Activated effector memory CD4-positive, alpha-beta T cell treated with anti-CD3 and anti-CD28 coated beads, Interleukin-2, amount 50 U/mL, for 16 hours (primary cell): ENCODE results near the gene STXBP5L.
"Not testable (repeated sequence)": the region's sequence is repeated elsewhere in the genome, so short reads cannot be mapped to it uniquely, and the experiment has no call there.

Experiments
- DNase-seq: peaks from one replicate; pipeline ENCODE4 v3.0.0-alpha.2; 2020

Gene STXBP5L

GRCh38 chr3:121436074-121436473 lies 528.1 kb downstream of the STXBP5L start:
- no peak for DNase-seq

- DNase-seq, result no peak
Observed at GRCh38 chr3:121436641-121437040, 528.6 kb downstream of the STXBP5L start.

- no peak for DNase-seq
Observed at GRCh38 chr3:121443456-121443855, 535.5 kb downstream of the STXBP5L start.

GRCh38 chr3:121451752-121452151 lies 543.7 kb downstream of the STXBP5L start:
- DNase-seq, result not testable (repeated sequence)

- DNase-seq, result no peak
Observed at GRCh38 chr3:121462565-121462964, 554.6 kb downstream of the STXBP5L start.

GRCh38 chr3:121463745-121464144 lies 555.7 kb downstream of the STXBP5L start:
- no peak for DNase-seq

GRCh38 chr3:121467085-121467484 lies 559.1 kb downstream of the STXBP5L start:
- DNase-seq, result no peak

GRCh38 chr3:121473001-121473400 lies 565.0 kb downstream of the STXBP5L start:
- no peak for DNase-seq
